ENCODE measurements around the gene ADAM12.

ADAM12 gene

GRCh38 chr10:126124046-126124445 lies 264.2 kb downstream of the ADAM12 start:
- no peak for DNase-seq (ENCODE audit: insufficient read length, low spot score)
- FAIRE-seq: no peak
- TF ChIP-seq POLR2A (IDR thresholded peaks at IDR 0.05; ENCODE audit: low read depth, low read length): no peak

- DNase-seq (ENCODE audit: insufficient read length, low spot score) (no peak), FAIRE-seq (no peak)
- no peak for TF ChIP-seq POLR2A (IDR thresholded peaks at IDR 0.05; ENCODE audit: low read depth, low read length)
These were observed 264.8 kb downstream of the ADAM12 start for GRCh38 chr10:126123466-126123865.

- no peak for TF ChIP-seq POLR2A (IDR thresholded peaks at IDR 0.05; ENCODE audit: low read depth, low read length)
- no peak for FAIRE-seq
- DNase-seq (ENCODE audit: insufficient read length, low spot score): no peak
These were observed 265.4 kb downstream of the ADAM12 start for GRCh38 chr10:126122881-126123280.

DNA sequence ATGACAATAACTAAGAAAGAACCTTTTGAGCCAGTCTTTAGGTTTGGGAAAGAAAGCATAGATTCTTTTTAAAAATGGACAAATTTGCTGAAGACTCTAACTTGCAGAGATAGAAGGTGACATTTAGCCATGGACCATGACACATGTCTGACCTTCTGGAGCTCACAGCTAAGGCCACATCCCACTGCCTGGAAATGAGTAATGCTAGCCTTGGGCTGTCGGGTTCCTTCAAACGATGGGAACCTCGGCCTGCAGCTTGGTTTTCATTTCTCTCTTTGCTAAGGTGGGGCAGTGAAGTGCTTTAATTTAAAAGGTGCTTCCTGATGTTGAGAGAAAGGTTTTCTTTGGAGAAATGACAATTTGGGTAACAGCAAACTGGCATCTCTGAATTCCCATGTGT lies 268.7 kb downstream of the ADAM12 start:
- DNase-seq (ENCODE audit: insufficient read length, low spot score): no peak
- TF ChIP-seq POLR2A (IDR thresholded peaks at IDR 0.05; ENCODE audit: low read depth, low read length): no peak
- FAIRE-seq: no peak

DNA sequence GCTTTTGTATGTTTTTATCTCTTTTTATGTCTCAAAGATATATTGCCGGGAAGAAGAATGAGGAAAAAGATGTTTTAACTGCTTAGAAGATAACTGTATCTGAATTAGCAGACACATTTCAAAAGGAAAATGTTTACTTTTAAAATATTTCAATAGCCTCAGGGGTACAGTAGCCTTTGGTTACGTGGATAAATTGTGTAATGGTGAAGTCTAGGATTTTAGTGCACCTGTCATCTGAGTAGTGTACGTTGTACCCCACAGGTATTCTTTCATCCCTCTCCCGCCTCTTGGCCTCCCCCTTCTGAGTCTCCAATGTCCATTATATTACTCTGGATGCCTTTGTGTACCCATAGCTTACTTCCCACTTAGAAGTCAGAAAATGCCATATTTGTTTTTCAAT lies 269.8 kb downstream of the ADAM12 start:
- FAIRE-seq (no peak), DNase-seq (ENCODE audit: insufficient read length, low spot score) (no peak)
- no peak for TF ChIP-seq POLR2A (IDR thresholded peaks at IDR 0.05; ENCODE audit: low read depth, low read length)

GRCh38 chr10:126117196-126117595 lies 271.1 kb downstream of the ADAM12 start:
- no peak for DNase-seq (ENCODE audit: insufficient read length, low spot score)
- FAIRE-seq: no peak
- no peak for TF ChIP-seq POLR2A (IDR thresholded peaks at IDR 0.05; ENCODE audit: low read depth, low read length)

- TF ChIP-seq POLR2A (IDR thresholded peaks at IDR 0.05; ENCODE audit: low read depth, low read length): no peak
- FAIRE-seq (no peak), DNase-seq (ENCODE audit: insufficient read length, low spot score) (no peak)
These were observed 272.4 kb downstream of the ADAM12 start for GRCh38 chr10:126115886-126116285.

GRCh38 chr10:126114884-126115555 lies 273.3 kb downstream of the ADAM12 start:
- no peak for TF ChIP-seq POLR2A (IDR thresholded peaks at IDR 0.05; ENCODE audit: low read depth, low read length)
- FAIRE-seq (no peak), DNase-seq (ENCODE audit: insufficient read length, low spot score) (no peak)

DNA sequence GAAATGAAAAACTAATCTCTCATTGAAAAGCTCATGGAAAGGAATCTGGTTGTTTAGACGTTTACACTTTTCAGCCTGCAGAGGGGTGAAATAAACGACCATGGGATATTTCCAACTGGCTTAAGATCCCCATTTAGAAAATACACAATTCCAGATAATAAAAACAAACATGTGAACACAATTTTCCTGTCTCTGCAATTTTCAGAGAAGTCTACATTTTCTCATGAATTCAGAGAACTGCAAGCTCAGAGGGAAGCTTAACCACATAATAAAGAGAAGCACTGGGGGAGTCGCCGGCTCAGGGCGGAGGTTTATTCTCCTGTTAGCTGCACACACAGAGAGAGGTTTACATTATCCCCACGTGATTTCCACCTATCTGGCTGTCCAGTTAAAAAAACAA lies 276.8 kb downstream of the ADAM12 start:
- TF ChIP-seq POLR2A (IDR thresholded peaks at IDR 0.05; ENCODE audit: low read depth, low read length): no peak
- FAIRE-seq (no peak), DNase-seq (ENCODE audit: insufficient read length, low spot score) (no peak)

DNA sequence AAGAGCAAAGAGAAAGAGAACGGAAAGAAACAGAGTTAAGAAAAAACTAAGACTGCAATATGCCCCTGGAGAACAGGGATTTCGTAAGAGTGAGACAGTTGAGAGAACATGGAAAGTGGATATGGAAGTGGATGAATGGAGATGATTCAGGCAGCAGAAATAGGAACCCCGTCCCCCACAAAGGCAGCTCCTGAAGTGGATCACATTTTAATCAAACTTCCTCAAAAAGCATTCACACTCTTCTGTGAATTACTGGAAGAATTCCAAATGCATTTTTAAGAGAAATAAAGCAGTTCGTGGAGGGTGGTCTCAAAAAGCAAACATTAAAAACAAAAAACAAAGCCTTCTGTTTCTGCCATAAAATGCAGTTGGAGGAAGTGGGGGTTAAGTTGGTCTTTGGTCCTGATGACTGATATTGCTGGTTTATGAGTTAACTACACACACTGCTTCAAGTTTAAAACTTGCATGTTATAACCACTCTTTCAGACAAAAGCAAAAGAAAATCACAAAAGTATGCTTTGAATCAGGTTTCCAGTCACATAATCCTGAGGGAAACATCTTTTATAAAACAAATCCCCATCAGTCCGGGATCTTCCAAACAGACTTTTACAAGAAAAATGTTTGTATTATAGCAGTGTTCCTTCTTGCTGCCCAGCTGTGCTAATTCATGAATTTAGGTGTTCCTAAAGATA lies 277.6 kb downstream of the ADAM12 start:
- DNase-seq (ENCODE audit: insufficient read length, low spot score) (no peak), FAIRE-seq (no peak)
- no peak for TF ChIP-seq POLR2A (IDR thresholded peaks at IDR 0.05; ENCODE audit: low read depth, low read length)

GRCh38 chr10:126109893-126110292 lies 278.4 kb downstream of the ADAM12 start:
- TF ChIP-seq POLR2A (IDR thresholded peaks at IDR 0.05; ENCODE audit: low read depth, low read length): no peak
- no peak for FAIRE-seq
- DNase-seq (ENCODE audit: insufficient read length, low spot score): no peak

GRCh38 chr10:126108693-126109092 lies 279.6 kb downstream of the ADAM12 start:
- FAIRE-seq: no peak
- no peak for DNase-seq (ENCODE audit: insufficient read length, low spot score)
- TF ChIP-seq POLR2A (IDR thresholded peaks at IDR 0.05; ENCODE audit: low read depth, low read length): no peak

- no peak for FAIRE-seq
- no peak for DNase-seq (ENCODE audit: insufficient read length, low spot score)
- no peak for TF ChIP-seq POLR2A (IDR thresholded peaks at IDR 0.05; ENCODE audit: low read depth, low read length)
These were observed 283.5 kb downstream of the ADAM12 start for GRCh38 chr10:126104767-126105166.

DNA sequence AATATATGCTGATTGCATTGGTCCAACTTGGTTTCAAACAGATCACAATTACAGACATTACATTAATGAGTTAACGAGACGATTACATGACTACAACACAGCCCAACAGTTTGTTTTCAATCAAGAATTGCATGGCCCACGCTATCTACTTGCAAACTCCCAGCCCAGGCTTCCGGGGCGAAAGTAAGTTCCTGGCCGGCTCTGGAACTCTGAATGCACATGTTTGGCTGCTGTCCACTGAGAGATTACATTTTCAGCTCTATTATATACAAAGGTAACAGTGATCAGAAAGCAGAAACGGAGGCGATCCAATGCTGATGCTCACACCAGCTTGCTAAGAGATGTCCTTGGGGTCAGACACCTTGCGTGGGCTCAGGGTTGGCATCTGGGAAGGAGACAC lies 285.6 kb downstream of the ADAM12 start:
- FAIRE-seq (no peak), DNase-seq (ENCODE audit: insufficient read length, low spot score) (no peak)
- TF ChIP-seq POLR2A (IDR thresholded peaks at IDR 0.05; ENCODE audit: low read depth, low read length): no peak

GRCh38 chr10:126101736-126102135 lies 286.5 kb downstream of the ADAM12 start:
- DNase-seq (ENCODE audit: insufficient read length, low spot score): no peak
- no peak for TF ChIP-seq POLR2A (IDR thresholded peaks at IDR 0.05; ENCODE audit: low read depth, low read length)
- no peak for FAIRE-seq

Data from H54 (cell line).